Endothelial cell of umbilical vein (primary cell): Measurements from ENCODE around the gene LRRC8B. TPM values are rescaled to one million over a fixed set of nuclear protein-coding genes. Genes with fewer than 3 reads are reported as not detected.

Experiments
- BruUV-seq: library from RNA; stranded (reverse); fragments of 400-500 nt; replicated peaks from 2 replicates; lab custom pipeline; 2021; lab: Mats Ljungman, UMichigan
- CTCF ChIA-PET: fragments of 300-600, 350-600 bp; sonication (Branson Sonifier 250); formaldehyde crosslinking; loops from one replicate; lab custom pipeline; 2021; ENCODE audit warnings: antibody characterized with exemption, inconsistent platforms; lab: Charles Lee
- POLR2A ChIA-PET: fragments of 300-600, 350-600 bp; sonication (Branson Sonifier 250); formaldehyde crosslinking; loops from one replicate; lab custom pipeline; 2021; ENCODE audit warnings: antibody characterized with exemption, inconsistent platforms; lab: Charles Lee
- DNase-seq: peaks from one replicate; pipeline ENCODE4 v3.0.0-alpha.2; 2011; ENCODE audit warnings: low read depth, low spot score
- FAIRE-seq: peaks from 2 replicates; lab custom pipeline; 2011; peaks lifted over from hg19 to GRCh38; lab: Jason Lieb, UNC
- H2AFZ ChIP-seq: 2 replicates; pipeline ENCODE4 v1.6.0; 2012; ENCODE audit warnings: low read depth, low read length, control low read depth, inconsistent platforms
- H3K27ac ChIP-seq: 2 replicates; pipeline ENCODE4 v1.5.1; 2011; ENCODE audit warnings: low read depth, mild to moderate bottlenecking, control low read depth, low read length, moderate library complexity; ENCODE audit not compliant: insufficient read depth
- H3K27me3 ChIP-seq, 2 experiments: 2 replicates each; pipeline versions ENCODE4 v1.6.0 to v1.6.1; 2011; ENCODE audit warnings: low read length in 2 of 2, mixed read lengths in 1 of 2; ENCODE audit not compliant: control insufficient read depth in 2 of 2, insufficient read depth in 2 of 2
- H3K36me3 ChIP-seq, 2 experiments: 2 replicates in 1 of 2; 3 replicates in 1 of 2; pipeline ENCODE4 v1.5.1; 2011; ENCODE audit warnings: low read length in 2 of 2, mild to moderate bottlenecking in 1 of 2, moderate library complexity in 1 of 2; ENCODE audit not compliant: control insufficient read depth in 2 of 2, insufficient read depth in 2 of 2; ENCODE audit errors: extremely low read depth in 1 of 2
- H3K4me1 ChIP-seq: 3 replicates; pipeline ENCODE4 v1.5.1; 2011; ENCODE audit warnings: mild to moderate bottlenecking, low read length; ENCODE audit not compliant: control insufficient read depth, insufficient read depth; ENCODE audit errors: extremely low read depth
- H3K4me2 ChIP-seq: 2 replicates; pipeline ENCODE4 v1.6.1; 2011; ENCODE audit warnings: low read length, control low read depth, mixed read lengths; ENCODE audit not compliant: insufficient read depth
- H3K4me3 ChIP-seq, 3 experiments: fragments of 200-600 bp in 1 of 3; sonication (generic), shearing (Covaris generic) in 1 of 3; replicated peaks in 1 of 3; 2 replicates each; pipeline ENCODE4 v1.5.1; 2011 to 2016; ENCODE audit warnings: control low read depth in 3 of 3, low read length in 3 of 3, mild to moderate bottlenecking in 2 of 3, inconsistent platforms in 1 of 3, low read depth in 1 of 3, moderate library complexity in 1 of 3; ENCODE audit not compliant: insufficient read depth in 1 of 3
- H3K79me2 ChIP-seq: 2 replicates; pipeline ENCODE4 v1.6.0; 2012; ENCODE audit warnings: low read length, inconsistent platforms; ENCODE audit not compliant: control insufficient read depth, insufficient read depth
- H3K9ac ChIP-seq: replicated peaks from 2 replicates; pipeline ENCODE3; 2011; ENCODE audit warnings: low read length, control low read depth; ENCODE audit not compliant: insufficient read depth; ENCODE audit errors: extremely low read depth
- H3K9me1 ChIP-seq: replicated peaks from 3 replicates; pipeline ENCODE4 v1.6.0; 2011; ENCODE audit warnings: mild to moderate bottlenecking, low read length; ENCODE audit not compliant: control insufficient read depth, insufficient read depth; ENCODE audit errors: extremely low read depth
- H3K9me3 ChIP-seq: replicated peaks from 2 replicates; pipeline ENCODE4 v1.5.1; 2012; ENCODE audit warnings: low read length, inconsistent platforms; ENCODE audit not compliant: control insufficient read depth, insufficient read depth
- H4K20me1 ChIP-seq: replicated peaks from 2 replicates; pipeline ENCODE3; 2011; ENCODE audit warnings: mild to moderate bottlenecking, low read length; ENCODE audit not compliant: control insufficient read depth, insufficient read depth; ENCODE audit errors: extremely low read depth
- CTCF ChIP-seq, 2 donors: IDR thresholded peaks; 1 replicate in 1 of 2; 2 replicates in 1 of 2; pipeline ENCODE4 v1.5.1; 2011; ENCODE audit warnings: low read length in 2 of 2, mild to moderate bottlenecking in 2 of 2, moderate library complexity in 2 of 2, control low read depth in 1 of 2, inconsistent platforms in 1 of 2, low read depth in 1 of 2; ENCODE audit not compliant: insufficient read depth in 1 of 2; ENCODE audit errors: extremely low read depth in 1 of 2
- EZH2 ChIP-seq: IDR thresholded peaks from 2 replicates; pipeline ENCODE4 v1.6.1; 2012; ENCODE audit warnings: borderline replicate concordance, low read depth, mild to moderate bottlenecking, moderate library complexity, low read length, inconsistent platforms; ENCODE audit not compliant: severe bottlenecking
- FOS ChIP-seq: IDR thresholded peaks from 2 replicates; pipeline ENCODE4 v1.6.1; 2011; ENCODE audit warnings: mild to moderate bottlenecking, low read length, moderate library complexity, borderline replicate concordance; ENCODE audit not compliant: insufficient read depth
- GATA2 ChIP-seq: IDR thresholded peaks from 2 replicates; pipeline ENCODE4 v1.7.0; 2011; ENCODE audit warnings: low read depth, mild to moderate bottlenecking, moderate library complexity, mixed read lengths, low read length; ENCODE audit not compliant: insufficient read length, insufficient read depth
- JUN ChIP-seq: IDR thresholded peaks from 2 replicates; pipeline ENCODE4 v1.6.1; 2011; ENCODE audit warnings: borderline replicate concordance, low read depth; ENCODE audit not compliant: insufficient read length, insufficient read depth
- MAX ChIP-seq: IDR thresholded peaks from 2 replicates; pipeline ENCODE4 v1.6.1; 2011; ENCODE audit not compliant: insufficient read depth, insufficient read length
- MYC ChIP-seq: IDR thresholded peaks from one replicate; pipeline ENCODE4 v1.6.1; 2011; ENCODE audit warnings: mild to moderate bottlenecking, low read depth, low read length
- POLR2A ChIP-seq: IDR thresholded peaks from 2 replicates; pipeline ENCODE4 v1.6.1; 2012; ENCODE audit warnings: low read depth, mild to moderate bottlenecking, control low read depth, low read length
- POLR2AphosphoS5 ChIP-seq: IDR thresholded peaks from 2 replicates; pipeline ENCODE4 v1.6.1; 2012; ENCODE audit warnings: low read depth, mild to moderate bottlenecking, control low read depth, low read length, moderate library complexity; ENCODE audit not compliant: insufficient read depth
- dilution Hi-C: fragments of 300-500 bp; cut with MboI; formaldehyde crosslinking; loops from one replicate; pipeline ENCODE4 v1.15.0; 2019; ENCODE audit warnings: low sequenced_read_pairs; ENCODE audit not compliant: extremely low pct_ligation_motif_present
- intact Hi-C: fragments of 100-400 bp; cut with micrococcal nuclease; formaldehyde crosslinking; loops from one replicate; pipeline ENCODE4 v1.10.0; 2022
- polyA plus RNA-seq, 4 experiments: library from polyadenylated mRNA; depleted of rRNA in 3 of 4; stranded (reverse) in 3 of 4; unstranded in 1 of 4; fragments of >200 nt; gene quantifications; 2 replicates each; pipeline versions ENCODE4 v1.2.1 to v1.2.3, GENCODE V29; 2011 to 2012; ENCODE audit warnings: missing spikeins in 1 of 4
- total RNA-seq: library from RNA; stranded (reverse); gene quantifications from 2 replicates; pipeline ENCODE4 v1.2.3, GENCODE V29; 2021

LRRC8B gene
- total and polyA plus RNA-seq, 2 donors (not counting 3 experiments of a cell fraction or from before 2014, with no cell fraction given): 15.2 to 15.8 TPM

GRCh38 chr1:89484092-89485038 is 40.3 kb upstream of the LRRC8B start:
- no peak for DNase-seq
- dilution Hi-C loops (no loop called here), intact Hi-C loops (loop anchor here (5.0 kb wide), 1 partner anchor 503 kb away; no protein-coding TSS in a partner anchor)
- Histone ChIP-seq H3K9me1 (no peaks in the 10 kb centered on the region), H3K27me3 (peaks cover 0 to 14% of the 10 kb centered on the region in 2 experiments), H3K4me1 (no peaks in the 10 kb centered on the region), H3K79me2 (no peaks in the 10 kb centered on the region), H4K20me1 (no peaks in the 10 kb centered on the region), H3K9ac (no peak overlapping the region), H3K9me3 (no peaks in the 10 kb centered on the region), H3K4me3 (no peak overlapping the region), H2AFZ (no peak overlapping the region), H3K36me3 (no peaks in the 10 kb centered on the region), H3K4me2 (no peak overlapping the region), H3K27ac (no peak overlapping the region)
- FAIRE-seq: no peak
- POLR2A ChIA-PET: no interaction called here
- BruUV-seq: no TSS peak
- CTCF ChIA-PET: interaction anchor here (0.6 to 6.2 kb wide), 43 partner anchors 11 to 1095 kb away, joined by 3 to 111 read pairs (median 4); partner anchors contain the start of genes LRRC8B and LRRC8C
- TF ChIP-seq GATA2 (no peak), MYC (no peak), POLR2A (no peak), FOS (no peak), MAX (no peak), CTCF (IDR thresholded peaks at IDR 0.05; ENCODE audit: extremely low read depth in 1 of 2, insufficient read depth in 1 of 2, low read depth in 1 of 2, low read length in 2 of 2) (no peak), EZH2 (no peak), POLR2AphosphoS5 (no peak), JUN (no peak)
